Kidney tubule cell (primary cell): ENCODE measurements around the gene CNBP.
"Not testable (repeated sequence)": the region's sequence is repeated elsewhere in the genome, so short reads cannot be mapped to it uniquely, and the experiment has no call there.

ENCODE experiments used
- DNase-seq: peaks from one replicate; pipeline ENCODE4 v3.0.0-alpha.2; 2018; ENCODE audit warnings: low spot score

Gene CNBP

GRCh38 chr3:129184784-129185542 lies 1.3 kb upstream of the CNBP start:
- DNase-seq: not testable (repeated sequence)

- peak; percentile 38 for DNase-seq
Measured at GRCh38 chr3:129184396-129184657, 631 bp upstream of the CNBP start.

DNA sequence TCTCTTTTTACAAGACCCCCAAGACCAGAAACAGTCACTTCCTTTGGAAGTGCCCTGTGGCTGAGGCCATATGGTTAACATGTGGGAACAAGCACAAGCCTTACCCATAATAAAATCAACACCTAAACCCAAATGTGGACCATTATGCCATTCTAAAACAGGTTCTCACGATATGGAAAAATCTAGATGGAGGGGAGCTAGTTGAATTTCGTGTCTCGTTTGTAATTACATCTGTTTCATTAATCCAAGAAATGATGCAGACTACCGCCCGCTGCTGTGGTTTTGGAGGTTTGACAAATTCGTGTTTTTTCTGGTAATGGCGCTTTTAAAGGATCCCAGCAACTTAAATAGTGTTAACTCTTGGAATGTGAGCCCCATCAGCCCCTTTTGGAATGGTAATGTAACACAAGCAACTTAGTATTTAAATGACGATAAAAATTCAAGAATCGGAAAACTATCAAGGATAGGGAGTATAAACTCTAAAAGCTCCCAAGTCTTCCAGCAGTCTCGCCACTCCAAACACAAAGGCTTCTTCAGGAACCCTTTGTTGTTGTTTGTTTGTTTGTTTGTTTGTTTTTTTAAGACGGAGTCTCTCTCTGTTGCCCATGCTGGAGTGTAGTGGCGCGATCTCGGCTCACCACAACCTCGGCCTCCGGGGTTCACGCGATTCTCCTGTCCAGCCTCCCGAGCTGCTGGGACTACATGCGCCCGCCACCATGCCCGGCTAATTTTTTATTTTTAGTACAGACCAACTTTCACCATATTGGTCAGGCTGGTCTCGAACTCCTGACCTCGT lies 1.1 kb downstream of the CNBP start:
- DNase-seq: peak; percentile 22

GRCh38 chr3:129181819-129182218 lies 1.9 kb downstream of the CNBP start:
- DNase-seq: no peak

GRCh38 chr3:129180461-129180860 lies 3.2 kb downstream of the CNBP start:
- DNase-seq: no peak

DNA sequence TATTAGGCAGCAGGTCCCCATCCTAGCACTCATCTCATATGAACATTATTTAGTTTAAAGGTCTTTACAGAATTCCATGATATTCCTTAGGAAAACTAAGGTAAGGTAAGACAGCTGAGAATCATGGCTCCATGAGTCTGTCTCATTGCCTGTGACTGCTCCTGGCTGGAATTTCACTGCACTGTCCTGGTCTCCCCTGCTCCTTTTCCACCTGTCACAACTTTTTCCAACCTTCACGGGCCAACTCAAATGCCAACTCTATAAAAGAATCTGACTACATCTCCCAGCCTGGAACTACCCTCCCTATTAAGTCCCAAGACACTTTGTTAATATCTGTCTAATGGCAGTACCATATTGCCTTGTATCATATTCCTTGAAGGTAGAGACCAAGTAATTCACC lies 7.6 kb downstream of the CNBP start:
- no peak for DNase-seq

DNA sequence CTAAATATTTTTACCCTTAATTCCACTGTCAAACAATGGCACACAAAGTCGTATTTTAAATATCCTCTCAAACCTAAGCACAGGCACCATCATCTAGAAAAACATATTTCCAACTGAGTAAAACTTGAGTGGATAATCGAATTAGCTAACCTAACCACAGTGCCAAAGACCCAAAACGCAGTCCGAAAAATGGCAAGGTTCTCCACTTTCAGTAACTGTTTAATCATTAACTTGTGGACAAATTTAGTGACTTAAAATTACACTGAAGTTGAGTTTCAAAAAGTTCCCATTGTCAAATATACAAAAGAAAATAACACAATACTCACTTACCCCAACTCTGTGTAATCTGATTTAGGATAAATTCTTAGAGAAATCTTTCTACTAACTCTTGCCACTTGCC lies 10.0 kb downstream of the CNBP start:
- DNase-seq: no peak

GRCh38 chr3:129173206-129173605 lies 10.5 kb downstream of the CNBP start:
- DNase-seq: no peak

GRCh38 chr3:129166579-129167332 lies 16.9 kb downstream of the CNBP start:
- no peak for DNase-seq

DNA sequence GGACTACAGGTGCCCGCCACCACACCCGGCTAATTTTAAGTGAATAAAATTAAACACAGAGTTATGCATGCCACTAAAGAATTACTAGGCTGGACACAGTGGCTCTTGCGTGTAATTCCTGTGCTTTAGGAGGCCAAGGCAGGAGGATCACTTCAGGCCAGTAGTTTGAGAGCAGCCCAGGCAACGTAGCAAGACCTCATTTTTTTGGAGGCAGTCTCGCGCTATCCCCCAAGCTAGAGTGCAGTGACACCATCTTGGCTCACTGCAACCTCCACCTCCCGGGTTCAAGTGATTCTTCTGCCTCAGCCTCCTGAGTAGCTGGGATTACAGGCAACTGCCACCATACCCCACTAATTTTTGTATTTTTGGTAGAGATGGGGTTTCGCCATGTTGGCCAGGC lies 18.1 kb downstream of the CNBP start:
- not testable (repeated sequence) for DNase-seq

GRCh38 chr3:129164500-129164899 lies 19.2 kb downstream of the CNBP start:
- DNase-seq: no peak

GRCh38 chr3:129162729-129163579 lies 20.7 kb downstream of the CNBP start:
- DNase-seq: peak; percentile 8

DNA sequence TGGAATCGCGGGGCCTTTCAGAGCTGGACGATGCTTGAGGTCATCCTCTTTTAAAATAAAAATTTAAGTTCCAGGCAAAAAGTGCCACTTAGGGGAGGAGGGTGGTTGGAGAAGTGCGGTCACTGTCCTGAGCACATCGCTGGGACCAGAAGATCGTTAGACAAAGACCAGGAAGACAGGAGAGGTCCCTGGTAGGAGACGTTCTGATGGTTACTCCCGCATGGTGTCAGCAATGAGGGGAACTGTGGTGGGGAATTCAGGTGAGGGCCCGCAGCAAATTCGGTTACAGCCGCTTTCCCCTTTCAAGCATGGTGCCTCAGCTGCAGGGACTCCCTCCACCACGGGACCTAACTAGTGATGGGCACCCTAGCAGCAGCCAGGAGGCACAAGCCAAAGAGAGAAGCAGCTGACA lies 21.8 kb downstream of the CNBP start:
- peak; percentile 32 for DNase-seq

DNA sequence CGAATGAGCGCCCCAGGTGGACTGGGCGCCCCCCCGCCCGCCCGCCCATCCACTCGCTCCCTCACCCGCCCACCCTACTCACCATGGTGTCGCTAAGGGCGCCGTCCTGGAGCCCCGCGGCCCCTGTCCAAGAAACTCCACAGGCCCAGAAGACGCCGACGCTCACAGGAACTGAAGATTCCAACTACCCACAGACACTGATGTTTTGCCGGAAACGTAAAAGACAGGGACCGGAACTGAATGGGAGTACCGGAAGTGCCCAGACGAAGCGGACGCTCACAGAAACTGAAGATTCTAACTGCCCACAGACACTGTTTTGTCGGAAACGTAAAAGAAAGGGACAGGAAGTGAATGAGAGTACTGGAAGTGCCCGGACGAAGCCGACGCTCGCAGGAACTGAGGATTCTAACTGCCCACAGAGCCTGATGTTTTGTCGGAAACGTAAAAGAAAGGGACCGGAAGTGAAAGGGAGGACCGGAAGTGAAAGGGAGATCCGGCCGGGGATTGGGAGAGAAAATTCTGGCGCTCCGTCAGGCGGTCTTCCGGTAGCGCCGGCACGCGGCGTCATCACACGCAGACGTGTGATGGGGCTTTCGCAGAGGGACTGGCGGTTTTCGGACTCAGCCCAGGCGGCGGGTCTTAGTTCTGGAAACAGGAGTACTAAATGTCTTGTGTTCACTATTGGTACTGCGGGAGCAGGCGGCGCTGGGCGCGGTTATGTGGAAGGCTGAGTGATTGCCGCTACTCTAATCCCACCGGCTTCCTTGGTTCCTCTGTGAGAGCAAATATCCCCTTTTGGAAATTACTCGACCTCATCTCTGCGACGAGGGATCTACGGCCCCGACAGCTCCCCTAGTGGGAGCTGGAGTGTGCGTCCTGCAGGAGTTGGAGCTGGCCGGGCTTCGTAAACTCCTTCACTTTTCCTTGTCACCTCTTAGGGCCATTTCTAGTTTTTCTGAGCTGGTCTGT lies 22.5 kb downstream of the CNBP start, which contains the start of gene ISY1:
Gene ISY1 (minus strand): TSS at position 173 of the 969 bp plus-strand sequence. CDS start 88 bp downstream, at position 85.
- peak; percentile 96 for DNase-seq

DNA sequence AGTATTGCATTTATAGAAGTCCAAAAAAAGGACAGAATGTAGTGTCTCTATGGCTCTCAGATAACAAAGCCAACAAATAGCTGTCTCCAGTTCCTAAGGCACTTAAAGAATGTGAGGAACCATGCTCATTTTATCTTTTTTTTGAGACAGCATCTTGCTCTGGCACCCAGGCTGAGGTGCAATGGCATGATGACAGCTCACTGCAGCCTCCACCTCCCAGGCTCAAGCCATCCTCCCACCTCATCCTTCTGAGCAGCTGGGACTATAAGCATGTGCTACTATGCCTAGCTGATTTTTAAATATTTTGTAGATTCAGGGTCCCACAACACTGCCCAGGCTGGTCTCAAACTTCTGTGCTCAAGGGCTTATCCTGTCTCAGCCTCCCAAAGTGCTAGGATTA lies 38.9 kb downstream of the CNBP start:
- no peak for DNase-seq

DNA sequence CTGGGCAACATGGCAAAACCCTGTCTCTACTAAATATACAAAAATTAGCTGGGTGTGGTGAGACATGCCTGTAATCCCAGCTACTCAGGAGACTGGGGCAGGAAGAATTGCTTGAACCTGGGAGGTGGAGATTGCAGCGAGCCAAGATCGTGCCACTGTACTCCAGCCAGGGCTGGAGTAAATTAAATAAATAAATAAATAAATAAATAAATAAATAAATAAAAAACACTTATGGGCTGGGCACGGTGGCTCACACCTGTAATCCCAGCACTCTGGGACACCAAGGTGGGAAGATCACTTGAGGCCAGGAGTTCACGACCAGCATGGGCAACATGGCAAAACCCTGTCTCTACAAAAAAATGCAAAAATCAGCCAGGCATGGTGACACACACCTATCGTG lies 42.7 kb downstream of the CNBP start:
- DNase-seq: not testable (repeated sequence)

GRCh38 chr3:129139911-129140310 lies 43.8 kb downstream of the CNBP start:
- no peak for DNase-seq

DNA sequence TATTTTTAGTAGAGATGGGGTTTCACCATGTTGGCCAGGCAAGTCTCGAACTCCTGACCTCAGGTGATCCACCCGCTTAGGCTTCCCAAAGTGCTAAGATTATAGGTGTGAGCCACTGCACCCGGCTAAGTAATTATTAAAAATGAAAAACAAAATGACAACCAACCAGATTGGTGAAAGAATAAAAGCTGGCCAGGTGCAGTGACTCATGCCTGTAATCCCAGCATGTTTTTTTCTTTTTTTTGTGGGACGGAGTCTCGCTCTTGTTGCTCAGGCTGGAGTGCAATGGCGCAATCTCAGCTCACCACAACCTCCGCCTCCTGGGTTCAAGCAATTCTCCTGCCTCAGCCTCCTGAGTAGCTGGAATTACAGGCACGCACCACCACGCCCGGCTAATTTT lies 47.4 kb downstream of the CNBP start:
- DNase-seq: not testable (repeated sequence)

DNA sequence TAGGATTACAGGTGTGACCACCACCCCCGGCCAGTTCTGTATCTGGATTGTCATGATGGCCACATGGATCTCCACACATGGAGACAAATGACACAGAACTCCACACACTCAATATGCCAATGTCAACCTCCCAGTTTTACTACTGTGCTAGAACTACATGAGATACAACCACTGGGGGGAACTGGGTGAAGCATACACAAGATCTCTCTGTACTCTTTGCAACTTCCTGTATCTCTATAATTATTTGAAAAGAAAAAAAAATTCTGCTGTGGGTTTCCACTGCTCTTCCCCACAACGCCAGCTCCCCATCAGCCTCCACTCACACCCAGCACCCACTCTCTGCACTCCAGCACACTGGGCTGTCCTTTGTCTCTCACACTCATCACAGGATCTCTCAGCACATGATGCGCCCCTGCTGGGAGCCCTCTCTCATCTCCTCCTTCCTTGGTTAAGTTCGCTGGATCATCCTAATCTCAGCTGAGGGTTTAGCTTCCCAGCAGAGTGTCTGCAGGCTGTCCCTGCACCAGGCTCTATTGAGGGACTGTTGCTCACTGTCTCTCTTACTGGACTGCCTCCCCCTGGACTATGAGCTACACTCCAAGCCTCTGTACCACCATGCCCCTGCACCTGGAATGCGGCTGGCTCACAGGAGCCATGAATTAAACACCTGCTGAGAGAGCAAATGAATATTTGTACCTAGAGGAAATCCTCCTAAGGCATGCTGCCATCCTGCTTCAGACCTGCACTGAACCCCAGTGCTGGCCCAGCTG lies 51.4 kb downstream of the CNBP start:
- no peak for DNase-seq
